GM19193 (cell line): ENCODE data around the gene C17orf107.

Source experiments
- POLR2A ChIP-seq: IDR thresholded peaks from 4 replicates; pipeline ENCODE4 v1.6.1; 2011; ENCODE audit not compliant: insufficient read depth, insufficient read length; ENCODE audit errors: extremely low read depth

Gene C17orf107

DNA sequence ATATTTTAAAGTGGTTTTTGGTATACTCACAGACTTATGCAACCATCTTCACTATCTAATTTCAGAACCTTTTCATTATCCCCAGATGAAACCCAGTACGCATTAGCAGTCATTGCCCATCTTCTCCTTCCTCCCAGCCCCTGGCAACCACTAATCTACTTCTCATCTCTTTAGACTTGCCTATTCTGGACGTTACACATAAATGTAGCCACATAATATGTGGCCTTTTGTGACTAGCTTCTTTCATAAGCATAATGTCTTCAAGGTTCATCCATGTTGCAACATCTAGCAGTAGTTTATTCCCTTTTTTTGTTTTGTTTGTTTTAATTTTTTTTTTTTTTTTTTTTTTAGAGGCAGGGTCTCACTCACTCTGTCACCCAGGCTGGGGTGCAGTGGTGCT, 28.5 kb upstream of the C17orf107 start:
- TF ChIP-seq POLR2A: no peak

GRCh38 chr17:4872786-4873185, 26.6 kb upstream of the C17orf107 start:
- no peak for TF ChIP-seq POLR2A

DNA sequence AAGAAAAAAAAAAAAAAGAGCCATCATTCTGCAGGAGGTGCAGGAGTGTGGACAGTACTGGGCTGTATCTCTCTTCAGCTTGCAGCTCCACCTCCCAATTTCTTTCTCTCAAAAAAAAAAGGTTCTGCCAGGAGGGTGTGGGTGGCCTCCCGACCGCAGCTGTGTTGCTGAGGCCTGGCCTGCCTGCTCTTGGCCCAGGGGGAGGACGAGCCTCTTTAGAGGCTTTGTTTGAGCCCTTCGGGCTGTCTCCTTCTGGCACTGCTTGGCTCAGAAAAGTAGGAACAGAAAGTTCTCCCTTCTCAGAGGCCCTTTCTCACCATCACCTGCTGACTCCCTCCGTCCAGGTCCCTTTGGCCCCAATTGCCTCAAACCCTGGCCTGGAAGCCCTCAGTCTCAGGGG, 22.2 kb upstream of the C17orf107 start:
- no peak for TF ChIP-seq POLR2A

DNA sequence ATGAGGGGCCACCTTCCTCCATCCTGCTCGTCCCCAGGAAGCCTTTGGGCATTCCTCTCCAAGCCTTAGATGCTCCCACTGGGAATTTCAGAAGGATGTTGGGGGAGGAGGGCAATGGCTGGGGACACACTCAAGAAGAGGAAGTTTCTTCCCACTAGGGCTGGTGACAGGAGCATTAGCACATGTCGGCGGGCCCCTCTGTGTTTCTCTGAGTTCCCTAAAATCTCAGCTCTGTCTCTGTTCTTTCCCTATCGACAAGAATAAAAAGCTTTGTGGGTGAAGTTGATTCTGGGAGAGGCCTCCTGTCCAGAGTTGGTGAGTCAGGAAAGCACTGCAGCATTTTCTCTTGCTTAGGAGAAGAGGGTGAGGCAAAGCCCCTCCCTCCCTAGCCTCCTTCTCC, 19.7 kb upstream of the C17orf107 start:
- TF ChIP-seq POLR2A: no peak

GRCh38 chr17:4880857-4881256, 18.5 kb upstream of the C17orf107 start:
- TF ChIP-seq POLR2A: no peak

GRCh38 chr17:4881761-4882555, 17.4 kb upstream of the C17orf107 start:
- TF ChIP-seq POLR2A: no peak

GRCh38 chr17:4884489-4884888, 14.8 kb upstream of the C17orf107 start:
- no peak for TF ChIP-seq POLR2A

GRCh38 chr17:4886830-4887229, 12.5 kb upstream of the C17orf107 start:
- TF ChIP-seq POLR2A: no peak

DNA sequence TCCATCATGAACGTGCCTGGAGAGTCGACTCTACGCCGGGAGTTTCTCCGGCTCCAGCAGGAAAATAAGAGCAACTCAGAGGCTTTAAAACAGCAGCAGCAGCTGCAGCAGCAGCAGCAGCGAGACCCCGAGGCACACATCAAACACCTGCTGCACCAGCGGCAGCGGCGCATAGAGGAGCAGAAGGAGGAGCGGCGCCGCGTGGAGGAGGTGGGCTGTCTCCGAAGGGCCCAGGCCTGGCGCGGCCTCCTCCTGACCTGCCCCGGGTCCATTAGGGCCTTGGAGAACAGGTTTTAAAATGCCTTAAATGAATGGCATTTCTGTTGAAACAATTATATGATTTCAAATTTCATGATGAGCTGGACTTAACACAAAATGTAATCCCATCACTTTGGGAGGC, 11.8 kb upstream of the C17orf107 start:
- TF ChIP-seq POLR2A: no peak

GRCh38 chr17:4891411-4892410, 7.6 kb upstream of the C17orf107 start:
- TF ChIP-seq POLR2A: no peak

DNA sequence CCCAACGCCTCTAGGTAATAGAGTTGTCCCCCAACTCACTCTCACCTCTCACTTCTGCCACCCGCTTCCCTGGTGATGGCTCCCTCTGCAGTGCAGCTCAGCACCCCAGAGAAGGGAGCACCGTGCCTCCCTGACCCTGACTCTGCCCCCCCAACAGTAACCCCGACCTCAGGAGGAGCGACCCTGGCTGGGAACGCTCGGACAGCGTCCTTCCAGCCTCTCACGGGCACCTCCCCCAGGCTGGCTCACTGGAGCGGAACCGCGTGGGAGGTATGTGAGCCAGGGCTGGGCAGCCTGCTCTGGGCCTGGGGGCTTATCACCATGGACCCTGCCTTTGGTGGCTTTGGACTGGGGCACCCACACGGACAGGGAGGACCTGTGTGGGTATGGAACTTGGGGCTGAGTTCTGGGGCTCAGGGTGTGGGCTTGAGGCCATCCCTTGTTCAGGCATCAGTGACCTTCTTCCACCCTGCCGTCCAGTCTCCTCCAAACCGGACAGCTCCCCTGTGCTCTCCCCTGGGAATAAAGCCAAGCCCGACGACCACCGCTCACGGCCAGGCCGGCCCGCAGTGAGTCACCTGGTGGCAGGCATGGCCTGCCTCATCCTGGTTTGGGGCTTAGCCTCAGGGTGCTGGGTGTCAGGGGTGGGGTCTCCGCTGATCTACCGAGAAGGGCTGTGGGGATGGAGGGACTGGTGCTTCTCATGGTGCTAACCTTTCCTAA, 6.7 kb upstream of the C17orf107 start:
- no peak for TF ChIP-seq POLR2A

DNA sequence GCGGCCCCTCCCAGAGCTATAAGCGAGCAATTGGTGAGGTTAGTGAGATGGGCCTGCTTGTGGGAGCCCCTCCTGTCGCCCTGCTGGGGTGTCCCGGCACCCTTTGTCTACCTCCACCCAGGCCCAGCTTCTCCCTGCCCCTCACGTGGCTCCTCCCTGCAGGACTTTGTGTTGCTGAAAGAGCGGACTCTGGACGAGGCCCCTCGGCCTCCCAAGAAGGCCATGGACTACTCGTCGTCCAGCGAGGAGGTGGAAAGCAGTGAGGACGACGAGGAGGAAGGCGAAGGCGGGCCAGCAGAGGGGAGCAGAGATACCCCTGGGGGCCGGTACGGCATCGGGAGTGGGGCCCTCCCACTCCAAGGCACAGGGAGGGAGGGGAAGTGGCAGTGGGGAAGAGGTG, 6.1 kb upstream of the C17orf107 start:
- no peak for TF ChIP-seq POLR2A

GRCh38 chr17:4893721-4894560, 5.4 kb upstream of the C17orf107 start:
- no peak for TF ChIP-seq POLR2A

DNA sequence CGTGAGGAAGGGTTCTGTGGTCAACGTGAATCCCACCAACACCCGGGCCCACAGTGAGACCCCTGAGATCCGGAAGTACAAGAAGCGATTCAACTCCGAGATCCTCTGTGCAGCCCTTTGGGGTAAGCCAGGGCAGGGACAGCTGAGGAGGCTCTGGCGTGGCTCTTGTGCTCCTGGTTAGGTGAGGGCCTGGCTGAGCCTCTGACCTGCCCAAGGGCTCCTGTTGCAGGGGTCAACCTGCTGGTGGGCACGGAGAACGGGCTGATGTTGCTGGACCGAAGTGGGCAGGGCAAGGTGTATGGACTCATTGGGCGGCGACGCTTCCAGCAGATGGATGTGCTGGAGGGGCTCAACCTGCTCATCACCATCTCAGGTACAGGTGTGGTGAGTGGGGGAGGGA, 4.2 kb upstream of the C17orf107 start:
- no peak for TF ChIP-seq POLR2A
